Fibroblast of skin of right biceps (primary cell): ENCODE measurements around the gene BRAT1.

Source experiments
- DNase-seq: peaks from one replicate; pipeline ENCODE4 v3.0.0-alpha.2; 2013

BRAT1 gene

GRCh38 chr7:2522780-2523433, 32.4 kb downstream of the BRAT1 start:
- peak; percentile 61 for DNase-seq

- DNase-seq, result peak; percentile 61
Measured at GRCh38 chr7:2521952-2522591, 33.3 kb downstream of the BRAT1 start.

- no peak for DNase-seq
Measured at GRCh38 chr7:2521341-2521745, 34.0 kb downstream of the BRAT1 start.

GRCh38 chr7:2520761-2521290, 34.5 kb downstream of the BRAT1 start:
- peak; percentile 38 for DNase-seq

GRCh38 chr7:2520131-2520760, 35.1 kb downstream of the BRAT1 start:
- DNase-seq, result no peak

GRCh38 chr7:2519119-2519930, 36.0 kb downstream of the BRAT1 start, which contains the start of gene LFNG:
Gene LFNG, plus strand, starts transcription at chr7:2519774. Its CDS starts 88 bp downstream, at chr7:2519862.
- peak; percentile 94 for DNase-seq

GRCh38 chr7:2518737-2519118, 36.6 kb downstream of the BRAT1 start:
- DNase-seq, result no peak

- peak; percentile 73 for DNase-seq
Measured at GRCh38 chr7:2517678-2518507, 37.4 kb downstream of the BRAT1 start.

- DNase-seq, result peak; percentile 98
Measured at GRCh38 chr7:2517026-2517425, 38.3 kb downstream of the BRAT1 start.

- DNase-seq, result no peak
Measured at GRCh38 chr7:2516194-2516555, 39.1 kb downstream of the BRAT1 start.

GRCh38 chr7:2515424-2516193, 39.7 kb downstream of the BRAT1 start:
- DNase-seq, result no peak

- no peak for DNase-seq
Measured at GRCh38 chr7:2514473-2515423, 40.6 kb downstream of the BRAT1 start.

GRCh38 chr7:2513702-2514101, 41.6 kb downstream of the BRAT1 start:
- DNase-seq, result no peak

GRCh38 chr7:2512713-2513112, 42.6 kb downstream of the BRAT1 start:
- DNase-seq, result no peak

- no peak for DNase-seq
Measured at GRCh38 chr7:2512179-2512661, 43.1 kb downstream of the BRAT1 start.

- DNase-seq, result no peak
Measured at GRCh38 chr7:2511769-2512168, 43.6 kb downstream of the BRAT1 start.

GRCh38 chr7:2510909-2511768, 44.2 kb downstream of the BRAT1 start:
- DNase-seq, result no peak

- no peak for DNase-seq
Measured at GRCh38 chr7:2510130-2510776, 45.1 kb downstream of the BRAT1 start.
